Panc1 (cell line): ENCODE measurements around the gene ALDOC. TPM values are rescaled to one million over a fixed set of nuclear protein-coding genes. Genes with fewer than 3 reads are reported as not detected.

ENCODE experiments used
- ATAC-seq: fragments of 200-7000 bp; cut with Tn5 transposase; 2 replicates; pipeline ENCODE4 v1.9.1; 2020; ENCODE audit warnings: mild to moderate bottlenecking, moderate library complexity
- BruUV-seq: library from RNA; stranded (reverse); fragments of 400-500 nt; replicated peaks from 2 replicates; lab custom pipeline; 2021; lab: Mats Ljungman, UMichigan
- CTCF ChIA-PET: fragments of 300-600 bp; sonication (Branson Sonifier 250); formaldehyde crosslinking; loops from one replicate; lab custom pipeline; 2022; ENCODE audit warnings: antibody characterized with exemption; lab: Charles Lee
- POLR2A ChIA-PET: fragments of 300-600 bp; sonication (Branson Sonifier 250); formaldehyde crosslinking; loops from one replicate; lab custom pipeline; 2022; ENCODE audit warnings: antibody characterized with exemption; lab: Charles Lee
- DNase-seq: peaks from one replicate; pipeline ENCODE4 v3.0.0-alpha.2; 2010; ENCODE audit warnings: low read depth, low spot score
- H3K27ac ChIP-seq: 2 replicates; pipeline ENCODE4 v1.5.1; 2011; ENCODE audit warnings: mild to moderate bottlenecking, low read length, inconsistent platforms
- H3K27me3 ChIP-seq: fragments of 200-500 bp; sonication (Bioruptor generic); 2 replicates; pipeline ENCODE4 v1.6.0; 2014; ENCODE audit warnings: low read length, inconsistent platforms; ENCODE audit not compliant: control insufficient read depth, insufficient read depth
- H3K36me3 ChIP-seq: fragments of 200-500 bp; sonication (Bioruptor generic); 2 replicates; pipeline ENCODE4 v1.5.1; 2014; ENCODE audit warnings: inconsistent platforms, mild to moderate bottlenecking, low read length, moderate library complexity; ENCODE audit not compliant: control insufficient read depth, insufficient read depth
- H3K4me1 ChIP-seq: 2 replicates; pipeline ENCODE4 v1.5.1; 2011; ENCODE audit warnings: inconsistent platforms, mild to moderate bottlenecking, low read length, moderate library complexity; ENCODE audit not compliant: control insufficient read depth, insufficient read depth
- H3K4me3 ChIP-seq, 2 experiments: 2 replicates each; pipeline ENCODE4 v1.5.1; 2011 to 2012; ENCODE audit warnings: low read depth in 2 of 2, low read length in 2 of 2, mild to moderate bottlenecking in 2 of 2, inconsistent platforms in 1 of 2, moderate library complexity in 1 of 2
- H3K9me3 ChIP-seq: fragments of 200-500 bp; sonication (Bioruptor generic); 2 replicates; pipeline ENCODE4 v1.5.1; 2014; ENCODE audit warnings: low read depth, mild to moderate bottlenecking, inconsistent platforms, low read length, moderate library complexity; ENCODE audit not compliant: control insufficient read depth, insufficient read depth
- CTCF ChIP-seq: fragments of 450-650 bp; IDR thresholded peaks from 2 replicates; pipeline ENCODE4 v1.5.1; 2017; ENCODE audit warnings: mild to moderate bottlenecking
- POLR2AphosphoS5 ChIP-seq: IDR thresholded peaks from 2 replicates; pipeline ENCODE4 v1.6.1; 2012; ENCODE audit warnings: mild to moderate bottlenecking, low read depth, low read length, moderate library complexity
- REST ChIP-seq, 2 experiments: IDR thresholded peaks; 2 replicates each; pipeline ENCODE4 v1.6.1; 2011 to 2012; ENCODE audit warnings: low read depth in 2 of 2, control low read depth in 1 of 2, low read length in 1 of 2, mild to moderate bottlenecking in 1 of 2, moderate library complexity in 1 of 2; ENCODE audit not compliant: insufficient read depth in 1 of 2
- SIN3A ChIP-seq: IDR thresholded peaks from 2 replicates; pipeline ENCODE4 v1.6.1; 2012; ENCODE audit warnings: low read depth, mild to moderate bottlenecking, low read length, moderate library complexity, borderline replicate concordance; ENCODE audit not compliant: insufficient read depth
- TCF7L2 ChIP-seq: IDR thresholded peaks from 2 replicates; pipeline ENCODE4 v1.6.1; 2011; ENCODE audit warnings: mild to moderate bottlenecking, low read depth, low read length, inconsistent platforms
- in situ Hi-C: cut with HindIII; loops from 2 replicates; pipeline ENCODE4 v1.10.0; 2016; ENCODE audit warnings: low sequenced_read_pairs, low pct_unique_long_range_greater_than_20kb
- intact Hi-C: fragments of 100-400 bp; cut with micrococcal nuclease; formaldehyde crosslinking; loops from one replicate; pipeline ENCODE4 v1.10.0; 2022; ENCODE audit not compliant: unreplicated experiment
- total RNA-seq: library from RNA; stranded (reverse); gene quantifications from one replicate; pipeline ENCODE4 v1.2.1, GENCODE V29; 2021; ENCODE audit not compliant: unreplicated experiment

Gene ALDOC
- total RNA-seq, 1 experiment from 2014 or later: 13.4 TPM

DNA sequence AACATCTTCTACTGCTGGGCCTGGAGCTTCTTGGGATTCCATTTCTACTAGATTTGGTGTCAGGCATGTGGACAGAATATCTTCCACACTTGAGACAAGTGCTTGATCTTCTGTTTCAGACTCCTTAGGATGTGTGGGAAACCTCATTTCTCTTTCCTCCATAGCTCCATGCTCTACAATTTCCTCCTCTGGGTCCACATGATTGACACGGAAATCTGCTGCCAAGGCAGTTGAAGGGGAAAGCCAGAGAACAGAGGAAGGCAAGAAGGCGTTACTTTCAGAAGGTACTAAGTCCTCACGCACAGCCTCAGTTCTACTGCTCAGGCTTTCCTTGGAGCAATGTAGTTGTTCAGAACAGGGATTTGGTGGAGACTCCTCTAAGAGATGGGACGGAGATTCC, 15.6 kb upstream of the ALDOC start:
- intact Hi-C loops (no loop called here), in situ Hi-C loops (no loop called here)
- TF ChIP-seq CTCF: no peak
- TF ChIP-seq REST (IDR thresholded peaks at IDR 0.05; ENCODE audit: insufficient read depth in 1 of 2, low read depth in 2 of 2, low read length in 1 of 2): no peak
- no peak for TF ChIP-seq POLR2AphosphoS5
- TF ChIP-seq SIN3A: no peak
- TF ChIP-seq TCF7L2: no peak
- Histone ChIP-seq H3K27ac (no peak overlapping the region), H3K36me3 (peaks cover 33% of the 10 kb centered on the region), H3K9me3 (no peaks in the 10 kb centered on the region), H3K4me3 (no peak overlapping the region), H3K27me3 (no peaks in the 10 kb centered on the region), H3K4me1 (no peaks in the 10 kb centered on the region)
- DNase-seq: no peak
- ChIA-PET CTCF (interaction anchor here (0.6 kb wide), 1 partner anchor 44 kb away, joined by 3 read pairs; no protein-coding TSS in a partner anchor), POLR2A (no interaction called here)
- no TSS peak for BruUV-seq
- no peak for ATAC-seq

DNA sequence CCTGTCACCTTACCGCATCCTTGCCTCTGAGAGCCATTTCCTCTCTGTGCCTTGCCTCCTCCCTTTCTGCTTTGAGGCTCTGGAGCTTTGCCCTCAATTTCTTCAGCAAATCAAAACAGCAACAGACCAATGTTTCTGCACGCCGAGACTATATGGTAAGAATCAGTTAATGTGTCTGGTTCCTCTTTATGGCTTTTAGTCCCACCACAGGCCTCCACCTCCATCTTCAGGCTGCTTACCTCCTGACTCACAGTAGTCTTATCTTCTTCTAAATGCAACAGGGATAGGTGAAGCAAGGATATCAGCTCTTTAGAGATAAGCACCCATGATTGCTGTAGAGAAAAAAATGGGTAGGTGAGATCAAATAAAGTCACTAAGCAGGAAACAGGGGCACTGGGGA, 9.2 kb upstream of the ALDOC start:
- intact Hi-C loops (no loop called here), in situ Hi-C loops (no loop called here)
- Histone ChIP-seq H3K9me3 (no peaks in the 10 kb centered on the region), H3K4me3 (no peak overlapping the region), H3K27ac (no peak overlapping the region), H3K36me3 (peaks cover 35% of the 10 kb centered on the region), H3K4me1 (no peaks in the 10 kb centered on the region), H3K27me3 (no peaks in the 10 kb centered on the region)
- no TSS peak for BruUV-seq
- no peak for ATAC-seq
- DNase-seq: no peak
- ChIA-PET CTCF (no interaction called here), POLR2A (no interaction called here)
- no peak for TF ChIP-seq POLR2AphosphoS5
- no peak for TF ChIP-seq REST (IDR thresholded peaks at IDR 0.05; ENCODE audit: insufficient read depth in 1 of 2, low read depth in 2 of 2, low read length in 1 of 2)
- TF ChIP-seq TCF7L2: no peak
- TF ChIP-seq CTCF: no peak
- no peak for TF ChIP-seq SIN3A
